Measurements from ENCODE around the gene ZNF385D.

The ZNF385D gene

DNA sequence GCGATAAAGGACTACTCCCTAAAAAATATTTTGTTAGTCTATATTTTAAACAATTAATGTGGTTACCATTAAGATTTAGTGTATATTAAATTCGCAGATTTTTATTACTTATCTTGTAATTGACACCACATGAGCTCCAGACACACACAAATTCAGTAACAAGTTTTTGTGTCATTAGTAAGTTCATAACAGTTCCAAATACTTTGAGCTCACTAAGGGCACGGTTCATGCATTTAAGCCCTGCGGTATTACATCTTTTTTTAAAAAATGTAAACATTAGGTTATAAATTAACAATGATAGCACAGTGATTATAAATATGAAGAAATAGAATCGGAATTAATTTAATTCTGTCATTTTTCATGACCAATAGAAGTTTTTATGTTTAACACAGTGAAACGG, 317.3 kb downstream of the ZNF385D start:
- no peak overlapping the region for H3K4me2 ChIP-seq
- no peaks in the 10 kb centered on the region for H4K20me1 ChIP-seq
- H3K4me3 ChIP-seq = no peak overlapping the region
- H3K9me3 ChIP-seq (replicated peaks in 1 of 11) = no peaks in the 10 kb centered on the region
- no peak overlapping the region for H3K9ac ChIP-seq
- no peak overlapping the region for H3K27ac ChIP-seq
- no peaks in the 10 kb centered on the region for H3K4me1 ChIP-seq
- H3K27me3 ChIP-seq = no peaks in the 10 kb centered on the region
- no peaks in the 10 kb centered on the region for H3K36me3 ChIP-seq
- TF ChIP-seq Cebpa-rat (IDR thresholded peaks at IDR 0.05) = no peak

DNA sequence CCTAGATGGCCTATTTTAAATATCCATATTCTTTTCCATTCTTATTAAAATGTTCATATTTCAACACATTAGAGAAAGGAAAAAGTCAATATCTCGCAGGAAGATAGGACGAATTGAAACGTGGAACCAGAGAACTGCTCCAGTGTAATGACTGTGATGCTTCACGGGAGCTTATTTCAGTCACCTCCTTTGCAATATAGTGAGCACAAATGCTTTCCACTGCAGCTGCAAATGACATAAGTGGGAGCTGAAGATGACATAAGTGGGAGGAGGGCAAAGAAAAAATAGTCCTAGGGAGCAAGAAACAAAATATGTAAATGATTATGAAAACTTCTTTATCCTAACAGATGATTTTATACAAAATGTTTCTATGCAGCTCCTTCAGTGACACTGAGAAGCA, 324.1 kb downstream of the ZNF385D start:
- Histone ChIP-seq H3K4me3 (no peak overlapping the region), H3K27me3 (no peaks in the 10 kb centered on the region), H4K20me1 (no peaks in the 10 kb centered on the region), H3K9me3 (replicated peaks in 1 of 11) (no peaks in the 10 kb centered on the region), H3K9ac (no peak overlapping the region), H3K36me3 (no peaks in the 10 kb centered on the region), H3K4me1 (no peaks in the 10 kb centered on the region), H3K4me2 (no peak overlapping the region), H3K27ac (no peak overlapping the region)
- TF ChIP-seq Cebpa-rat (IDR thresholded peaks at IDR 0.05) = no peak

DNA sequence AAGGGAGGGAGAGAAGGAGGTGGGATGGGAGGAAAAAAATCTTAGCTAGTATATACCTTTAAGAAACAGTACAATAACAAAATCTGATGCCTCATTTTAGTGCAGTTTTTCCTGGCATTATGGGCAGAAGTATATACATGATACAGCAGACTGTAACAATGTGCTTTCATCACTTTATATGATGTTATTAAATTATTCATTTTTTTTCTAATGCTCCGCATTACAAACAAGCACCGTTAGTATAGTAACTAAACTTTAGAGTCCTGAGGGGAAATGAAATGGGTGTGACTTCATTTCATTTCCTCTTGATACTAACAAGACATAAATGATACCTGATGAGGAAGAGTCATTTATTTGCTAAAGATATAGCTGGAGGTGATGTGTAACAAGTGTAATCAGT, 325.3 kb downstream of the ZNF385D start:
- no peaks in the 10 kb centered on the region for H3K27me3 ChIP-seq
- H3K9me3 ChIP-seq (replicated peaks in 1 of 11) = no peaks in the 10 kb centered on the region
- H3K36me3 ChIP-seq = no peaks in the 10 kb centered on the region
- H4K20me1 ChIP-seq = no peaks in the 10 kb centered on the region
- no peak overlapping the region for H3K4me3 ChIP-seq
- no peak overlapping the region for H3K9ac ChIP-seq
- TF ChIP-seq Cebpa-rat (IDR thresholded peaks at IDR 0.05) = no peak
- no peak overlapping the region for H3K27ac ChIP-seq
- H3K4me2 ChIP-seq = no peak overlapping the region
- no peaks in the 10 kb centered on the region for H3K4me1 ChIP-seq

DNA sequence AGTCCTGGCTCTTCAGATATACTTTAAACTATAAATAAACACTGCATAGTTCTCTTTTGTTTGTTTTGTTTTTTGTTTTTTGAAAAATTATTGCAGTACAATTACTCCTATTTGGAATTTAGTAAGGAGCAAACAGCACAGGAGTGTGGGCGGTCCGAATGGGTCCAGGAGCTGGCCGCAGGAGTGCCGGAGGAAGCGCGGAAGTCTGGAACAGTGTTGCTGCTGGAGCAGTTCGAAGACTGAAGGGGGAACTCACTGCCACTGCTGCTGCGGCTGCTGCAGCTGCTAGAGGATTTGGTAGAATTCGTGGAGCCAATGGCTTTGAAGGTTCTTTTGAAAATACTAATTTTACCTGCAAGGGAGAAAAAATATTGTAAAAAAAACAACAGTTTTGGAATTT, 329.9 kb downstream of the ZNF385D start:
- no peaks in the 10 kb centered on the region; a peak in 1 of 20 replicates for H3K4me1 ChIP-seq
- no peak overlapping the region for H3K4me3 ChIP-seq
- H4K20me1 ChIP-seq = no peaks in the 10 kb centered on the region
- H3K9ac ChIP-seq = no peak overlapping the region
- H3K9me3 ChIP-seq (replicated peaks in 1 of 11) = no peaks in the 10 kb centered on the region
- H3K36me3 ChIP-seq = no peaks in the 10 kb centered on the region
- TF ChIP-seq Cebpa-rat (IDR thresholded peaks at IDR 0.05) = no peak
- H3K27me3 ChIP-seq = no peaks in the 10 kb centered on the region
- H3K4me2 ChIP-seq = no peak overlapping the region
- no peak overlapping the region for H3K27ac ChIP-seq

DNA sequence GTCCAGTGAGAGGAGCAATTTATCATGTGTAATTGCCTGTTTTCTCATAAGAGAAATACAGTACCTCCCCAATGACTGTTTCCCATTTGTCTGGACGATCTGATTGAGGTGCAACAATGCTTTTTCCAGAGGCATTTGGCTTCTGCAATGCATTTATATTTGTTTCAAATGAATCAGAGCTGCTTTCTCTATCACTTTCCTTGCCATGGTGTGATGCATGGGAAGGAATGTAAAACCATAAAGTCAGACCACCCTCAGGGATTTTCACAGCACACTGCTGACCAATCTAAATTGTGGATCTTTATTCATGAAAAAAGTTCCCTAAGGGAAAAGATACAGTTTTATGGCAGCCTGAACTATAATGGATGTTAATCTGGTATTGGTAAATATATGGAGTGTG, 333.0 kb downstream of the ZNF385D start:
- H4K20me1 ChIP-seq = no peaks in the 10 kb centered on the region
- H3K9me3 ChIP-seq (replicated peaks in 1 of 11) = no peaks in the 10 kb centered on the region
- H3K9ac ChIP-seq = no peak overlapping the region
- no peaks in the 10 kb centered on the region; a peak in 1 of 20 replicates for H3K4me1 ChIP-seq
- H3K27me3 ChIP-seq = no peaks in the 10 kb centered on the region
- no peak overlapping the region for H3K27ac ChIP-seq
- no peak overlapping the region for H3K4me2 ChIP-seq
- no peak overlapping the region for H3K4me3 ChIP-seq
- TF ChIP-seq Cebpa-rat (IDR thresholded peaks at IDR 0.05) = no peak
- H3K36me3 ChIP-seq = no peaks in the 10 kb centered on the region

DNA sequence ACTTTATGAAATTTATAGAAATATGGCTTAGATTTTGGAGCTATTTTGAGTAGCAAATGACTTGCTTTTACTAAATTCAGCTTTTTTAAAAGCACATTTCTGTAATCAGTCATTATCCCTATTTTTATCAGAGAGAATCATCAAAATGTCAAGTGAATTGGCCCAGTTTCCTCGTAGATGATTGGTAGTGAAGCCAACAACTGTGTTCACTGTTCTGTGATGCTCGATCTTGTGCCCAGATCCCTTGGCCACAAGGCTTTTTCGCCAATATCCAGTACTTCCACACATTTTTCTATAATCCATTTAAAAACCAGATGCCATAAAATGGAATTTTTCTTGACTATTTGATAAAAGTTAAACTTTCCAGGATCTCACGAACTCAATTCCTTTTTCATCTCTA, 336.5 kb downstream of the ZNF385D start:
- TF ChIP-seq Cebpa-rat (IDR thresholded peaks at IDR 0.05) = no peak
- no peaks in the 10 kb centered on the region for H3K9me3 ChIP-seq (replicated peaks in 1 of 11)

DNA sequence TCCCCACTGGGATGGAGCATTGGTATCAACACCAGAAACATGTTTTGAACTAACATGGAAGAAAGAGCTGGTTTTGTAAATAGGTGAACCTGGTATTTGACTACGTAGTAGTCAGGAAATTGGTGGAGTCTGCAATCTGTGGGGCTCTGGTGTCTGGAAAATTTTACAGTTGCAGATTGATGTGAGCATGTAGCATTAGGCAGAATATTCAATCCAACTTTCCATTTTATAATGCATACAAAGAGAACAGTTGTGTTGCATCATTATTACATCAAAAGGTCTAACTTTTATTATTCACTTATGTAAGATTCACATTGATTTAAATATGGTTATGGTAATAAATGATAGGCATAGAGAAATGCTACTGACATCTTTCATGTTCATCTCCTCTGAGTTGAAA, 340.0 kb downstream of the ZNF385D start:
- H3K9me3 ChIP-seq (replicated peaks in 1 of 11) = peaks cover 0 to 4% (median 3%) of the 10 kb centered on the region in 11 experiments; a peak in 11 of 22 replicates
- no peak for TF ChIP-seq Cebpa-rat (IDR thresholded peaks at IDR 0.05)

More for the DNA sequence above, 336.5 kb downstream of the ZNF385D start:
- Histone ChIP-seq H3K27me3 (no peaks in the 10 kb centered on the region), H3K9ac (no peak overlapping the region), H4K20me1 (no peaks in the 10 kb centered on the region), H3K36me3 (no peaks in the 10 kb centered on the region), H3K4me3 (no peak overlapping the region), H3K4me1 (no peaks in the 10 kb centered on the region; a peak in 1 of 20 replicates), H3K27ac (no peak overlapping the region), H3K4me2 (no peak overlapping the region)

GRCh38 chr3:21409401-21409800, 341.6 kb downstream of the ZNF385D start:
- H3K36me3 ChIP-seq = no peaks in the 10 kb centered on the region
- H3K4me1 ChIP-seq = no peaks in the 10 kb centered on the region
- H3K4me2 ChIP-seq = no peak overlapping the region

More for the DNA sequence above, 340.0 kb downstream of the ZNF385D start:
- no peak overlapping the region for H3K9ac ChIP-seq
- H3K27me3 ChIP-seq = no peaks in the 10 kb centered on the region
- H3K4me1 ChIP-seq = no peaks in the 10 kb centered on the region
- no peak overlapping the region for H3K27ac ChIP-seq
- H4K20me1 ChIP-seq = no peaks in the 10 kb centered on the region
- no peak overlapping the region for H3K4me3 ChIP-seq
- no peaks in the 10 kb centered on the region for H3K36me3 ChIP-seq
- H3K4me2 ChIP-seq = no peak overlapping the region

GRCh38 chr3:21407743-21408142, 343.3 kb downstream of the ZNF385D start:
- H3K27me3 ChIP-seq = no peaks in the 10 kb centered on the region
- no peaks in the 10 kb centered on the region for H4K20me1 ChIP-seq
- peaks cover 0 to 23% (median 9%) of the 10 kb centered on the region in 11 experiments; a peak in 13 of 22 replicates for H3K9me3 ChIP-seq (replicated peaks in 1 of 11)

More at GRCh38 chr3:21409401-21409800, 341.6 kb downstream of the ZNF385D start:
- Histone ChIP-seq H3K9me3 (replicated peaks in 1 of 11) (peaks cover 0 to 17% (median 8%) of the 10 kb centered on the region in 11 experiments; a peak in 13 of 22 replicates), H3K9ac (no peak overlapping the region), H3K27me3 (no peaks in the 10 kb centered on the region), H3K27ac (no peak overlapping the region), H4K20me1 (no peaks in the 10 kb centered on the region), H3K4me3 (no peak overlapping the region)
- TF ChIP-seq Cebpa-rat (IDR thresholded peaks at IDR 0.05) = no peak

More at GRCh38 chr3:21407743-21408142, 343.3 kb downstream of the ZNF385D start:
- Histone ChIP-seq H3K4me1 (no peaks in the 10 kb centered on the region), H3K4me3 (no peak overlapping the region), H3K9ac (no peak overlapping the region), H3K36me3 (no peaks in the 10 kb centered on the region), H3K4me2 (no peak overlapping the region), H3K27ac (no peak overlapping the region)
- TF ChIP-seq Cebpa-rat (IDR thresholded peaks at IDR 0.05) = no peak
